ENCODE results near the gene KDM1A.

- TF ChIP-seq CTCF (IDR thresholded peaks at IDR 0.05 in 8 of 11, conservative IDR thresholded peaks at IDR 0.05 in 3 of 11) = no peak
- TF ChIP-seq POLR2AphosphoS5 (IDR thresholded peaks at IDR 0.05) = no peak
- no peak for TF ChIP-seq POLR2A (IDR thresholded peaks at IDR 0.05)
Observed at GRCh38 chr1:23120383-23120782, 101.1 kb downstream of the KDM1A start.
